ENCODE results near the gene HLA-A. TPM values are rescaled to one million over a fixed set of nuclear protein-coding genes. Genes with fewer than 3 reads are reported as not detected.
"Not testable (repeated sequence)": the region's sequence is repeated elsewhere in the genome, so short reads cannot be mapped to it uniquely, and the experiment has no call there.

The HLA-A gene
- total RNA-seq, 2 donors from 2014 or later = 104 to 281 TPM

DNA sequence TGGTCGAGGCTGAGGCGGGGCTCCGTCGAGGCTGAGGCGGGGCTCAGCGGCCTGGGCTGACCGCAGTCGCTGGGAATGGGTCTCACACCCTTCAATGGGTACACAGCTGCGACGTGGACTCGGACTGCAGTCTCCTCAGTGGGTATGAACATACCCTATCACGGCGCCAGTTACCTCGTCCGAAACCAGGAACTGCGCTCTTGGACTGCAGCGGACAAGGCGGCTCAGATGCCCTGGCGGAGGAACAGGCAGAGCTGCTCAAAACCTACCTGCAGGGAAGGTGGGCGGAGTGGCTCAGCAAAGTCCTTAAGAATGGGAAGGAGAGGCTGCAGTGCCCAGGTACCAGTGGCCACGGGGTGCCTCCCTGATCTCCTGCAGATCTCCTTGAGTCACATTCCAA lies 14.2 kb downstream of the HLA-A start:
- H3K27me3 ChIP-seq = no peaks in the 10 kb centered on the region
- no peaks in the 10 kb centered on the region for H3K4me1 ChIP-seq
- no peak for TF ChIP-seq POLR2A (IDR thresholded peaks at IDR 0.05)
- TF ChIP-seq, protein P1, sequence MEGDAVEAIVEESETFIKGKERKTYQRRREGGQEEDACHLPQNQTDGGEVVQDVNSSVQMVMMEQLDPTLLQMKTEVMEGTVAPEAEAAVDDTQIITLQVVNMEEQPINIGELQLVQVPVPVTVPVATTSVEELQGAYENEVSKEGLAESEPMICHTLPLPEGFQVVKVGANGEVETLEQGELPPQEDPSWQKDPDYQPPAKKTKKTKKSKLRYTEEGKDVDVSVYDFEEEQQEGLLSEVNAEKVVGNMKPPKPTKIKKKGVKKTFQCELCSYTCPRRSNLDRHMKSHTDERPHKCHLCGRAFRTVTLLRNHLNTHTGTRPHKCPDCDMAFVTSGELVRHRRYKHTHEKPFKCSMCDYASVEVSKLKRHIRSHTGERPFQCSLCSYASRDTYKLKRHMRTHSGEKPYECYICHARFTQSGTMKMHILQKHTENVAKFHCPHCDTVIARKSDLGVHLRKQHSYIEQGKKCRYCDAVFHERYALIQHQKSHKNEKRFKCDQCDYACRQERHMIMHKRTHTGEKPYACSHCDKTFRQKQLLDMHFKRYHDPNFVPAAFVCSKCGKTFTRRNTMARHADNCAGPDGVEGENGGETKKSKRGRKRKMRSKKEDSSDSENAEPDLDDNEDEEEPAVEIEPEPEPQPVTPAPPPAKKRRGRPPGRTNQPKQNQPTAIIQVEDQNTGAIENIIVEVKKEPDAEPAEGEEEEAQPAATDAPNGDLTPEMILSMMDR (IDR thresholded peaks at IDR 0.05) = no peak
- H3K4me3 ChIP-seq = no peak overlapping the region
- 89 to 97% methylated on average over 13 to 21 of the region's 21 CpGs for WGBS, 2 donors
- no peaks in the 10 kb centered on the region for H3K36me3 ChIP-seq (replicated peaks in 1 of 2; ENCODE audit: insufficient read depth in 1 of 2, low read depth in 2 of 2)
- no peaks in the 10 kb centered on the region for H3K9me3 ChIP-seq
- no peak for DNase-seq
- no peak for ATAC-seq
- no peak overlapping the region for H3K27ac ChIP-seq
- intact Hi-C loops (cut with DNase I) = no loop called here

DNA sequence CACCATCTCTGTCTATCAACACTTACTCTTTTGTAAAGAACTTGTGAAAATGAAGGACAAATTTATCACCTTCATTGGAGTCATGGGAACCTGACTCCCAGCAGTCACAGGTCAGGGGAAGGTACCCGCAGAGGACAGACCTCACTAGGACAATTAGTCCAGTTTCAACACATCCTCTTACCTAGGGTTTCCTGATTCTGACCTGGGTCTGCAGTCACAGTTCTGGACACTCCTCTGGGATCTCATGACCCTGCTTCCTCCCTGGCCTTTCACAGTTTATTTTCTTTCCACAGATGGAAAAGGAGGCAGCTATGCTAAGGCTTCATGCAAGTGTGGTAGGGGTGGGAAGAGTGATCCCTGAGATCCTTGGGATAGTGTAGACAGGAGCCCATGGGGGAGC lies 15.7 kb downstream of the HLA-A start:
- WGBS, 2 donors = 77 to 89% methylated on average over 1 of the region's 1 CpG
- DNase-seq (no peak), ATAC-seq (no peak)

DNA sequence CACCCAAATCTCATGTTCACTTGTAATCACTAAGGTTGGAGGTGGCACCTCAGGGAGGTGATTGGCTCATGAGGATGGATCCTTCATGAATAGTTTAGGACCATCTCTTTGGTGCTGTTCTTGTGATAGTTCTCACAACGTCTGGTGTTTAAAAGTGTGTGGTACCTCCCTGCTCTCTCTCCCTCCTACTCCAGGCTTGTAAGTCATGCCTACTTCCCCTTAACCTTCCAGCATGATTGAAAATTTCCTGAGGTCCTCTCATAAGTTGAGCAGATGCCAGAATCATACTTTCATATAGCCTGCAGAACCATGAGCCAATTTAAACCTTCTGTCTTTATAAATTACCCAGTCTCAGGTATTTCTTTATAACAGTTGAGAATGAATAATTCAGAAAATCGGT lies 16.6 kb downstream of the HLA-A start:
- DNase-seq = no peak
- intact Hi-C loops (cut with DNase I) = no loop called here
- no peak overlapping the region for H3K4me3 ChIP-seq
- no peak for TF ChIP-seq POLR2A (IDR thresholded peaks at IDR 0.05)
- TF ChIP-seq, protein P1 (IDR thresholded peaks at IDR 0.05) = no peak
- H3K27ac ChIP-seq = no peak overlapping the region
- H3K9me3 ChIP-seq = no peaks in the 10 kb centered on the region
- ATAC-seq = no peak
- 45 to 85% methylated on average over 2 of the region's 2 CpGs for WGBS, 2 donors
- H3K36me3 ChIP-seq (replicated peaks in 1 of 2; ENCODE audit: insufficient read depth in 1 of 2, low read depth in 2 of 2) = no peaks in the 10 kb centered on the region
- no peaks in the 10 kb centered on the region for H3K4me1 ChIP-seq
- no peaks in the 10 kb centered on the region for H3K27me3 ChIP-seq

More for the DNA sequence above, 15.7 kb downstream of the HLA-A start:
- Histone ChIP-seq H3K36me3 (replicated peaks in 1 of 2; ENCODE audit: insufficient read depth in 1 of 2, low read depth in 2 of 2) (no peaks in the 10 kb centered on the region), H3K27ac (no peak overlapping the region), H3K4me3 (no peak overlapping the region), H3K27me3 (no peaks in the 10 kb centered on the region), H3K4me1 (no peaks in the 10 kb centered on the region), H3K9me3 (no peaks in the 10 kb centered on the region)
- intact Hi-C loops (cut with DNase I) = no loop called here
- TF ChIP-seq, protein P1 (IDR thresholded peaks at IDR 0.05) = no peak
- TF ChIP-seq POLR2A (IDR thresholded peaks at IDR 0.05) = no peak

DNA sequence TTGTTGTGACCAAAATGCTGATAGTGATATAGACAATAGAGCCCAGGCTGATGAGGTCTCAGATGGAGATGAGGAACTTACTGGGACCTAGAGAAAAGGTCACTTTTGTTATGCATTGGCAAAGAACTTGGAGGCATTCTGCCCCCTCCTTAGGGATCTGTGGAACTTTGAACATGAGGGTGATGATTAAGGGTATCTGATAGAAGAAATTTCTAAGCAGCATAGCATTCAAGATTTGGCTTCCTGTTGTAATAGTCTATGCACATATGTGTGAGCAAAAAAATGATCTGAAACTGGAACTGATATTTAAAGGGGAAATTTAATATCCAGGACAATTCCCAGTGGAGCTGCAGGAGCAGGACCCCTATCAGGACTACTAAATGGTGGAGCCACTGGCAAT lies 17.1 kb downstream of the HLA-A start:
- no peaks in the 10 kb centered on the region for H3K27me3 ChIP-seq
- no peaks in the 10 kb centered on the region for H3K9me3 ChIP-seq
- DNase-seq (no peak), ATAC-seq (no peak)
- intact Hi-C loops (cut with DNase I) = no loop called here
- no peak overlapping the region for H3K4me3 ChIP-seq
- H3K4me1 ChIP-seq = peaks cover 3% of the 10 kb centered on the region
- no peak for TF ChIP-seq POLR2A (IDR thresholded peaks at IDR 0.05)
- TF ChIP-seq, protein P1 (IDR thresholded peaks at IDR 0.05) = no peak
- no peaks in the 10 kb centered on the region for H3K36me3 ChIP-seq (replicated peaks in 1 of 2; ENCODE audit: insufficient read depth in 1 of 2, low read depth in 2 of 2)
- no peak overlapping the region for H3K27ac ChIP-seq

DNA sequence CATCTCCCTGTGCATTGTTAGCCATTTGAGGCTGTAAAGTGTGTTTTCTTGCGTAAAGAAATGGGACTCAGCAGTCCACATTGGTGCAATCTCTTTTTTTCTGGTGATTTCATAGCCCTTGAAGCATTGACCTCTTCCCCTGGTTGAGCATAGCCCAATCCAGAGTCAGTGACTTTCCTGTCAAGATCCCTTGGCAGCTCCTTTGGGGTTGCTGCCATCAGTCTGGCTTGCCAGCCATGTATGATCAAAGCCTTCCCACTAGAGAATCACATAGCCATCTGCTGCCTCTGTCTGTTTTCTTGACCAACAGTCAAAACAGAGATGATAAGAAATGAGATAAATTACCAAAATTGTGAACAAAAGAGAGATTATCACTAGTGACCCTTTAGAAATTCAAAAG lies 19.6 kb downstream of the HLA-A start:
- intact Hi-C loops (cut with DNase I) = no loop called here
- DNase-seq = no peak
- Histone ChIP-seq H3K4me3 (no peak overlapping the region), H3K27ac (no peak overlapping the region), H3K4me1 (peaks cover 28% of the 10 kb centered on the region), H3K36me3 (replicated peaks in 1 of 2; ENCODE audit: insufficient read depth in 1 of 2, low read depth in 2 of 2) (no peaks in the 10 kb centered on the region), H3K9me3 (no peaks in the 10 kb centered on the region), H3K27me3 (no peaks in the 10 kb centered on the region)
- no peak for ATAC-seq
- 92 to 100% methylated on average over 1 of the region's 1 CpG for WGBS, 2 donors
- TF ChIP-seq POLR2A (IDR thresholded peaks at IDR 0.05) = no peak
- TF ChIP-seq, protein P1 (IDR thresholded peaks at IDR 0.05) = no peak

DNA sequence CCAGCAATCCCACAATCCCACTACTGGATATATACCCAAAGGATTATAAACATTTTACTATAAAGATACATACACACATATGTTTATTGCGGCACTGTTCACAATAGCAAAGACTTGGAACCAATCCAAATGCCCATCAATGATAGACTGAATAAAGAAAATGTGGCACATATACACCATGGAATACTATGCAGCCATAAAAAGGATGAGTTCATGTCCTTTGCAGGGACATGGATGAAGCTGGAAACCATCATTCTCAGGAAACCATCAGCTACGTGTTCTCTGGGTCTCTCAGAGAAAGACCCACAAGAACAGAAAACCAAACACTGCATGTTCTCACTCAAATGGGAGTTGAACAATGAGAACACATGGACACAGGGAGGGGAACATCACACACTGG lies 21.4 kb downstream of the HLA-A start:
- H3K9me3 ChIP-seq; ATAC-seq; DNase-seq; H3K36me3 ChIP-seq (replicated peaks in 1 of 2; ENCODE audit: insufficient read depth in 1 of 2, low read depth in 2 of 2); H3K27me3 ChIP-seq; intact Hi-C loops (cut with DNase I); H3K4me3 ChIP-seq: not testable (repeated sequence)
- WGBS, 2 donors = 56 to 93% methylated on average over 2 of the region's 2 CpGs
- peak overlapping the region in 3 of 4 donors; percentile 65 to 88 (median 79) for H3K27ac ChIP-seq
- H3K4me1 ChIP-seq = peaks cover 44% of the 10 kb centered on the region

Data from body of pancreas (tissue), 4 donors.